ENCODE data around the gene ZKSCAN3.
A peak's percentile ranks its signal among the peaks of the same experiment; 100 is the strongest.
"Not testable (repeated sequence)": the region's sequence is repeated elsewhere in the genome, so short reads cannot be mapped to it uniquely, and the experiment has no call there.

Gene ZKSCAN3

GRCh38 chr6:28378644-28379043 lies 28.9 kb downstream of the ZKSCAN3 start:
- no peak for DNase-seq

- DNase-seq = no peak
These were observed 30.6 kb downstream of the ZKSCAN3 start for GRCh38 chr6:28380381-28380780.

- peak; percentile 25 for DNase-seq
These were observed 33.7 kb downstream of the ZKSCAN3 start for GRCh38 chr6:28383235-28384142.

DNA sequence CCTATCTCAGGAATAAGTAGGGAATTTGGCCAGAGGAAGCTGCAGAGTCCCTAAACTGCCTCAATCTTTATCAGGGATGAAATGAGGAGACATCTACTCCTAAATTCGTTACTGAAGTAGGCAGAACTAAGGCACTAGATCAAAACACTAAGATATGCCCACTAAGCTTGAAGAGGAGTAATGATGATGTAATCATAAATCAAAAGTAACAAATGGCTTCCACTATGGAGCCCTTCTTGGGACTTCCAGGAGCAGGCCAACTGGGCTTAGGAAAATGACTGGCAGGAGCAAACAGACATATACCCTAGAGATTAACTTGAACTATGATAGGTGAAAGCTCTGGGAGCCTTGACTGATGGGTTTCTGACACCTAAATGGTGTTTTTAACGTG lies 34.4 kb downstream of the ZKSCAN3 start:
- no peak for DNase-seq

DNA sequence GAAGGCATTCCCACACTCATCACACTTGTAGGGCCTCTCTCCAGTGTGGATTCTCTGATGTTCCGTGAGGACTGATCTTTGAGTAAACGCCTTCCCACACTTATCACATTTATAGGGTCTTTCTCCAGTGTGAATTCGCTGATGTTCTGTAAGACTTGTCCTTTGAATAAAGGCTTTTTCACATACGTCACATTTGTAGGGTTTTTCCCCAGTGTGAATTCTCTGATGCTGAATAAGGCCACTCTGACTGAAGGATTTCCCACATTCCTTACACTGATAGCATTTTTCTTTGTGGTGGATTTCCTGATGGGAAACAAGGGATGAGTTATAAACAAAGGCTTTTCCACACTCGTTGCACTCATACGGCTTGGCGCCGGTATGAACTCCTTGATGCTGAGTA lies 40.9 kb downstream of the ZKSCAN3 start:
- DNase-seq = no peak

GRCh38 chr6:28393912-28394662 lies 44.3 kb downstream of the ZKSCAN3 start:
- no peak for DNase-seq

- no peak for DNase-seq
These were observed 46.2 kb downstream of the ZKSCAN3 start for GRCh38 chr6:28395918-28396317.

DNA sequence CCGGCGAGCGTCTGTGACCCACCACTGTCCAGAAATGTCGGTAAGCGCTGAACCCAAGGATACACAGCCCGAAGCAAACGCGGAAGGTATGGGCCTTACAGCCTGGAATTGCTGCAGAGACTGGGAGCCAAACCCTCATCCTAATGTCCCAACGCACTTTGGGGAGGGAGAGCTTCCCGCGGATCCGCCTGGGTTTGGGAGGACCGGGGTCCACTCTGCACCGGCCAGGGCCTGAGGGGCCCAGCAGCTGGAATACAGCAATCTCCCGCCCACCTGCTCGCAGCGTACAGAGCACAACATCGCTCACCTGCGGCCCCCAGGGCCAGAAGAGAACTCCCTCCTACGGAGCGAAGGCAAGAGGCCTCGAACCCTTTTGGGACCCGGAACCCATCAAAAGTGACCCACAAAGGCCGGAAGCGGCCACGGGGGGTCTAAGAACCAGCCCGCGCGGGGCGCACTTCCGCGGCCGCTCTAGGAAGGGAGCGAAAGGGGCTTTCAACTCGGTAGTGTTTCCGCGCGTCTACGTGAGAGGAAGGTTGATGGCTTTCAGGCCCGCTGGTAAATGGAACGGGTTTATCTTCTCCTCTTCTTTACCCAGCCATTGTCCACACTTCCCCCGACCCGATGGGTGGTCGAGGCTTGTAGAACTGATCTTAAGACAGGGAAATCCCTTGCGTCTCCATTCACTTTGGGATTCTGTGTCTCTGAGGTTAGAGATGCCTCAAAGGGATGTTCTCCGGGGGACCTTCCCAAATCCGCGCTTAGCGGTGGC lies 49.8 kb downstream of the ZKSCAN3 start, which contains the start of gene ZSCAN12:
ZSCAN12 (minus strand) TSS at position 398 of the 772 bp plus-strand sequence. CDS start 1,342 bp downstream, outside the sequence.
- DNase-seq = peak; percentile 52

DNA sequence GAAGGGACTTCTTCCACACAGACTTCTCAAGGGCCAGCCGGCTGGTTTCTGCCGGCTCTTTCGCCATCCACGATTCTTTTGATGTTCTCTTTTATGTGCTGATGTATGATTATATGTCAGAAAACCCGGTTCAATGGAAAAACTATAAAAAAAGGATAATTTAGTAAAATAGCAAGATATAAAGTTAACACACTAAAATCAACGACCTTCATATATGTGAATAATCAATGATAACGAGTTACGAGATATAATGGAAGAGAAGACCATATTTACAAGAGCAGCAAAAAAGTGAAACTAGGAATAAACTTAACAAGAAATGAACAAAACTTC lies 50.3 kb downstream of the ZKSCAN3 start:
- no peak for DNase-seq

DNA sequence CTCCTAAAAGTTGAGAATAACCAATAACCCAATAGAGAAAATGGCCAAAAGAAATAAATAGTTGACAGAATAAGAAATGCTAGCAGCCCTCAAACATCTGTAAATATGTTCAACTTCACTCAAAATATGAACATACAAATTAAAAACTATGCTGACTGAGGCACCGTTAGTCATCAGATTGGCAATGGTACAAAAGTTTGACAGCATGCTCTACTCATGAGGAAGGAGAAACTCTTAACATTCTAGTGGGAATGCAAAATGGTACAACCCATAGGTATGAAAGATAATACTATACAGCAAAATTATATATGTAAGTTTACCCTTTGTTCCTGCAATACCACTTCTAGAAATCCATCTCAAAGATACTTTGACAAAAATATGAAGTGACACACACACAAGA lies 51.4 kb downstream of the ZKSCAN3 start:
- no peak for DNase-seq

- DNase-seq = no peak
These were observed 52.5 kb downstream of the ZKSCAN3 start for GRCh38 chr6:28402197-28402596.

DNA sequence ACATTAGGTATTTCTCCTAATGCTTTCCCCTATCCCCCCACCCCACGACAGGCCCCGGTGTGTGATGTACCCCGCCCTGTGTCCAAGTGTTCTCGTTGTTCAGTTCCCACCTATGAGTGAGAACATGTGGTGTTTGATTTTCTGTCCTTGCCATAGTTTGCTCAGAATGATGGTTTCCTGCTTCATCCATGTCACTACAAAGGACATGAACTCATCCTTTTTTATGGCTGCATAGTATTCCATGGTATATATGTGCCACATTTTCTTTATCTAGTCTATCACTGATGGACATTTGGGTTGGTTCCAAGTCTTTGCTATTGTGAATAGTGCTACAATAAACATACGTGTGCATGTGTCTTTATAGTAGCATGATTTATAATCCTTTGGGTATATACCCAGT lies 54.2 kb downstream of the ZKSCAN3 start:
- not testable (repeated sequence) for DNase-seq

DNA sequence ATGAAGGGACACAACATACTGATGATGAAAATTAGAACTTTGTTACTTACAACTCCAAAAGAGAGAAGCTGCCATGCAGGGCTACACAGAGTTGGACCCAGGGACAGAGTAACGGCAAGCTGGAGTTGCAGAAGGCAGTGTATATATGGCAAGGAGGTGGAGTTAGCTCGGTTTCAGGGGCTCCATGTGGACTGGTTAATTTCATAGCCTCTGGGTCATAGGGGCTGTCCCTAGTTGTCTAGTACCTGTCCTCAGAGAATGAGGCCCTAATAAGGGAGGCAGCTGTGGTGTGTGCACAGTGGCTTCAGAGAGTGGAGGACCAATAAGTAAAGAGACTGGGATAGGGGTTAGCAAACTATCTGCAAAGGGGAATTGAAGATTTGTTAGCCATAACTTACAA lies 57.7 kb downstream of the ZKSCAN3 start:
- no peak for DNase-seq

- DNase-seq = no peak
These were observed 58.5 kb downstream of the ZKSCAN3 start for GRCh38 chr6:28408076-28408802.

DNA sequence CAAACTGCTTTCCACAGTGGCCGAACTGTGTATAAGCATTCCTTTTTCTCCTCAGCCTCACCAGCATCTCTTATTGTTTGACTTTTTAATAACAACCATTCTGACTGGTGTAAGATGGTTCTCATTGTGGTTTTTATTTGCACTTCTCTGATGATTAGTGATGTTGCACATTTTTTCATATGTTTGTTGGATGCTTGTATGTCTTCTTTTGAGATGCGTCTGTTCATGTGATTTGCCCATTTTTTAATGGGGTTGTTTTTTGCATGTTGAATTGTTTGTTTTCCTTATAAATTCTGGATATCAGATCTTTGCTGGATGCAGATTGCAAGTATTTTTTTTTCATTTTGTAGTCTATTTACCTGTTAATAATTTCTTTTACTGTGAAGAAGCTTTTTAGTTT lies 61.0 kb downstream of the ZKSCAN3 start:
- no peak for DNase-seq

DNA sequence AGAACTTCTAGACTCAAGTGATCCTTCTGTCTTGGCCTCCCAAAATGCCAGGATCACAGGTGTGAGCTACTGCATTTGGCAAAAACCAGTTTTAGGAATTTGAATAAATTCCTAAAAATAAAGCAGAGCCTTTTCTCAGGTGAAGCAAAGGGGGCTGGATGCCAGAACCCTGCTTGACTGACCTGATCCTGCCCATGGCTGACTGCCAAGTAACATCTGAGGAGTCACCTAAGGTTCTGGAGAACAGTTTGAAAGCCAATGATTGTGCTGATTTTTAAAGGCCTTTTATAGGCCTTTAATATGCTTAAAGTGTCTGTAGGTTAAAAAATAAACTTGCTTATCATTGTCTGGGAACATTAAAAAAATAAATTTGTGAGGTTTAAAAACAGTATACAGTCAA lies 63.9 kb downstream of the ZKSCAN3 start:
- no peak for DNase-seq

Measured in NCI-H1436 treated with DMSO at 0.1 percent for 48 hours (cell line).